Inflammatory macrophage treated with lipopolysaccharide for 4 hours (primary cell): ENCODE results near the gene BBS9.
A peak's percentile ranks its signal among the peaks of the same experiment; 100 is the strongest.
"Not testable (repeated sequence)": the region's sequence is repeated elsewhere in the genome, so short reads cannot be mapped to it uniquely, and the experiment has no call there.

Experiments used
- DNase-seq: peaks from one replicate; pipeline ENCODE4 v3.0.0-alpha.2; 2020

The BBS9 gene

DNA sequence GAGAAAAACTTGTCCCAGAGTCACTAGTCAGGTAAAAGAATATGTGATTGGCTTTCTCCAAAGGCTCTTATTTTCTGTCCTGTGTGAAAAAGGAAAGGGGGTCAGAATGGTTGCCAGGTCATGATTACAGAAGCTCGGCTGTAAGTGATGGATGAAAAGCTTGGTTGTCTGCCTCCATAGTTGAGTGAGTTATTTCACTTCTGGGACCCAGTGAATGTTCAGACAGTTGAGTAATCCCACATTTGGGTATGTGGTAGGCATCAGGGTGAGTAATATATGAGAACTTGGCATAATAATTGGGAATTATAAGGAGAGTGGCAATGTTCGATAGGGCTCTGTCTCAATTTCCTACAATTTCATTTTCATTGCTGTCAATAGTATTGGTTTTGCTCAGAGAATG is 72.5 kb downstream of the BBS9 start:
- DNase-seq: no peak

- DNase-seq: no peak
Observed at GRCh38 chr7:33210958-33211357, 81.6 kb downstream of the BBS9 start.

DNA sequence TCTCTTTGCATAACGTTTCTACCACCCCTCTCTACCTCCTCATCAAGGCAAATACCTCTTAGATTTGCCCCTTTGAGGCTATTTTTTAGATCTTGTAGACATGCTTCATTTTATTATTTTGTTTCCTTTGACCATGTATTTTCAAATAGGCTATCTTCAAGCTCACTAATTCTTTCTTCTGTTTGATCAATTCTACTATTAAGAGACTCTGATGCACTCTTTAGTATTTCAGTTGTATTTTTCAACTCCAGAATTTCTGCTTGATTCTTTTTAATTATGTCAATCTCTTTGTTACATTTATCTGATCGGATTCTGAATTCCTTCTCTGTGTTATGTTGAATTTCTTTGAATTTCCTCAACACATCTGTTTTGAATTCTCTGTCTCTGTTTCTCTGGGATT is 82.8 kb downstream of the BBS9 start:
- DNase-seq: no peak

DNA sequence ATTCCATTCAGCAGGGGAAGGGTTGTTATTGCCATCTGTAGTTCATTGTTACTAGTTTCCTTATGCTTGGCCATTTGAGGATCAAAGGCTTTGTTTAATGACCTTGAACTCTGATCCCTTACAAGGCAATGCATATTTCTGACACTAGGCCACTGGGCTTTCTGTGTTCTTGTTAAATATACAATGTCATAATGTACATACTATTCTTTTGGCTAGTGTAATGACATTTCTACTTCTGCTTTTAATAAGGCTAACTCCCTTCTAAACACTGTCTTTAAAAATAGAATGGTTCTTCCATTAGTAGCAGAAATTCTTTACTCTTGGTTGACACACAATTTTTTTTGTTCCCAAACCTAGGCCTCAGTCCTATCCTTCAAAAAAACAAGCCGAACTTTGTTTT is 86.6 kb downstream of the BBS9 start:
- no peak for DNase-seq

- DNase-seq: no peak
Observed at GRCh38 chr7:33217595-33217994, 88.2 kb downstream of the BBS9 start.

DNA sequence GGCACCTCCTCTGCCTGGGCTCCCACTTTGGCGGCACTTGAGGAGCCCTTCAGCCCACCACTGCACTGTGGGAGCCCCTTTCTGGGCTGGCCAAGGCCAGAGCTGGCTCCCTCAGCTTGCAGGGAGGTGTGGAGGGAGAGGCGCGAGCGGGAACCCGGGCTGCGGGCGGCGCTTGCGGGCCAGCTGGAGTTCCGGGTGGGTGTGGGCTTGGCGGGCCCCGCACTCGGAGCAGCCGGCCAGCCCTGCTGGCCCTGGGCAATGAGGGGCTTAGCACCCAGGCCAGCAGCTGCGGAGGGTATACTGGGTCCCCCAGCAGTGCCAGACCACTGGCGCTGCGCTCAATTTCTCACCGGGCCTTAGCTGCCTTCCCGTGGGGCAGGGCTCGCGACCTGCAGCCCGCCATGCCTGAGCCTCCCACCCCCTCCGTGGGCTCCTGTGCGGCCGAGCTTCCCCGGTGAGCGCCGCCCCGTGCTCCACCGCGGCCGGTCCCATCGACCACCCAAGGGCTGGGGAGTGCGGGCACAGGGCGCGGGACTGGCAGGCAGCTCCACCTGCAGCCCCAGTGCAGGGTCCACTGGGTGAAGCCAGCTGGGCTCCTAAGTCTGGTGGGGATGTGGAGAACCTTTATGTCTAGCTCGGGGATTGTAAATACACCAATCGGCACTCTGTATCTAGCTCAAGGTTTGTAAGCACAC is 89.6 kb downstream of the BBS9 start:
- not testable (repeated sequence) for DNase-seq

DNA sequence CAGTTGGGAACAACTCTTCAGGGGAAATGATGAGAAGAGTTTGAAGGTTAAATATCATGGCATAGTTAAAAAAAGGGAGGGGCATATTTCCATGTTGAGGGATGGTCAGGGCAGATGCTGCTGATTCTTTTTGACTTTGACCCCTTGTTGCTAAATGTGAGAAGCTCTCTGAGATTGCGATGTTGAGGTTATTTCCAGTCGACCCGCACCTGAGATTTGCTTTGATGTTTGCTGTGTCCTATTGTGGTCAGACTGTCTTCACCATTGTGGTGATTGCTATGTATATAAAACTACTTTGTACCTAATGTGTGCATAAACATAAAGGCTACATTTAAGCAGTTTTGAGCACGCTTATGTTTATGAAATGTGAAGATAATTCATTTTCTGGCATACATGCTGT is 90.9 kb downstream of the BBS9 start:
- DNase-seq: no peak

- no peak for DNase-seq
Observed at GRCh38 chr7:33221390-33221789, 92.0 kb downstream of the BBS9 start.

- no peak for DNase-seq
Observed at GRCh38 chr7:33232632-33233145, 103.3 kb downstream of the BBS9 start.

- no peak for DNase-seq
Observed at GRCh38 chr7:33233659-33234058, 104.3 kb downstream of the BBS9 start.

DNA sequence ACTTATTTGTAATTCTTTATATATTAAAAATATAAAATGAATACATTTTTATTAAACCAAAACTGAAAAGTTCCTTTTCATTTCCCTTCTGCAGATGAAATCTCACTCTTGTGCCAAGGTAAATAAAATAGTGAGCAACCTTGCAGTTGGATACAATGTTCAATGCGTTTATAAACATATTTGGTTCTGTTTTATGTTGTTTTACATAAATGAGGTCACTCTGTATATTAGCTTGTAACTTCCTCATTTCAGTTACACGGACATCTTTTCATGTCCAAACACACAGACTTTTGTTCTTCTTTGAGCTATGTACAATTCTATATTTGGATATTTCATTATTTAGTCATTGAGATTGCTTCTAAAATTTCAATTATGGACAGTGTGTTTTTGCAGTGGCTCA is 107.7 kb downstream of the BBS9 start:
- peak; percentile 34 for DNase-seq

DNA sequence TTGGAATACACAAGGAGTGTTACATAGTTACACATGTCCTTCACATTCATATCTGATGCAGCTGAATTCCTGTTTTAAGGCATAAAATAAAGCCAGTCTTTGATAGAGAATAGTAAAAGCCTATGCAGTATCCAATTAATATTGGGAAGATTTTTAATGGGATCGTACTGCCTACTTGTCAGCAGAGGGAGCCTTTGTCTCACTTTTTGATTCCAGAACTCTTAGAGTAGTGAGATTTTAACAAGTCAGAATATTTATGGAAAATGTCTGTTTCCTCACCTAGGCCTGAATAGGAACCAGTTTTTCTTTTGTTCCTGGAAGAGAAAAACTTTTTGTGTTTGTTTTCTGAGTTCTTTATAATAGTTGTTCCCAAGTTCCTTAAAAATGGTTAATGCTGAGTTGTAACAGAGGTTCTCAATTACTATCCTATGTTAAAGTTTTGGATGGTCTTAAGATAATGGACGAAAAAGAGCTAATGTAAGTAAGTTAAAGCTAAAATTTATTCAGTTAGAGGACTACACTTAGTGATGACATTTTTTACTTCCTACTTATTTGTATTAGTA is 114.0 kb downstream of the BBS9 start:
- DNase-seq: peak; percentile 28

- DNase-seq: no peak
Observed at GRCh38 chr7:33248671-33249070, 119.3 kb downstream of the BBS9 start.

- DNase-seq: no peak
Observed at GRCh38 chr7:33250421-33250871, 121.1 kb downstream of the BBS9 start.

GRCh38 chr7:33251301-33251700 is 121.9 kb downstream of the BBS9 start:
- no peak for DNase-seq

DNA sequence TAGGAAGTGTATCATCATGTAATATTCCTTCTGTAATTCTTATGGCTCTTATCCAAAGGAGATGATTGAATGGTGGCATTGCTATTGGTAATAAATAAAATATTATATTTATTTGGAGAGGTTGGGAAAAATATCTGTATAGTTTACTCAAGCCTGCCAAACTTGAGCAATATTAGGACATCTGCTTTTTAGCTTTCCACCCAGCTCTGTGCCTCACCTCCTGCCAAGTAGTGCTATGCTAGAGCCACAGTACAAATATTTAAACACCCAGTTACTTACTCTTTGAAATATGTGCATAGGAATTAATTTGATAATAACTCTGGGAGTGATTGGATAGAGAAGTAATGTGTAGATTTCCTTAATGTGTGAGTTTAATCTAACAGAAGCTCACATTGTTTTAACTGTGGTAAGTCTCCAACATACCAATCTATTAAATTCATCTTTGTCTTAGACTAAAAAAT is 129.2 kb downstream of the BBS9 start:
- DNase-seq: no peak

DNA sequence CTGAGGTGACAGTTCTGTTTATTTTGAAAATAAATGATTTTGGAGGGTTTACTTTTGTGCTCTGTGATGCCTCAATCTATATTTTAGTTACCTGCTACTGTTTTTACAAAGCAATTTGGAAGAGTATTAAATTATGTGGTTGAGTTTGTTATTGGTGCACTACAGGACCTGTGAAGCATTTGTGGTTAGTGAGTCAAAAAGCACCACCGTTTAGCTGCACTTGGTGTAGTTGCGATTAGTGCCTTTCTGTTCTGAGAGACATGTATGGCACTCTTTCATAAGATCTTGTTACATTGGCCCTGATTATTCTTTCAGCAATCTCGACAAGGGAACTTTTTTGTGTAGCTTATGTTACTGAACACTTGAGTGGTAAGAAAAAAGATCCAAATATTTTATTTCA is 132.2 kb downstream of the BBS9 start:
- no peak for DNase-seq

- no peak for DNase-seq
Observed at GRCh38 chr7:33262476-33262875, 133.1 kb downstream of the BBS9 start.

- DNase-seq: not testable (repeated sequence)
Observed at GRCh38 chr7:33271839-33272371, 142.5 kb downstream of the BBS9 start.

DNA sequence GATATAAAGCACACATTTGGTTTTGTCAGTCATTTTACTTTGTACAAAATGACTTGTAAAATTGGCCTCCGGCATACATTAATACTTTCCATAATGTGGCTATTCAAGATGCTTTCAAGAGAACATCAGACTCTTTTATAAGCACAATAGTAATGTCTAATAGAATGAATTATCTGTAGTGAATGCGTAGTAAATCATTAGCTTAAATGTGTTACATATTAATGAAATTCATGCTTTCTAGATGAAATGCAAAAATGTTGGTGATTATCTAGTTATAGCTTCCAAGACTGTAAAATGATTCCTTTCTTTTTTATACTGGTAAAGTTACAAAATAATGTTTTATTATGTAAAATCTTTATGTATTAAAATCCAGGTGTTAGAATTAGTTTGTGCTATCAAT is 144.0 kb downstream of the BBS9 start:
- DNase-seq: no peak

- DNase-seq: no peak
Observed at GRCh38 chr7:33276325-33276724, 147.0 kb downstream of the BBS9 start.

- DNase-seq: no peak
Observed at GRCh38 chr7:33276729-33277128, 147.4 kb downstream of the BBS9 start.

DNA sequence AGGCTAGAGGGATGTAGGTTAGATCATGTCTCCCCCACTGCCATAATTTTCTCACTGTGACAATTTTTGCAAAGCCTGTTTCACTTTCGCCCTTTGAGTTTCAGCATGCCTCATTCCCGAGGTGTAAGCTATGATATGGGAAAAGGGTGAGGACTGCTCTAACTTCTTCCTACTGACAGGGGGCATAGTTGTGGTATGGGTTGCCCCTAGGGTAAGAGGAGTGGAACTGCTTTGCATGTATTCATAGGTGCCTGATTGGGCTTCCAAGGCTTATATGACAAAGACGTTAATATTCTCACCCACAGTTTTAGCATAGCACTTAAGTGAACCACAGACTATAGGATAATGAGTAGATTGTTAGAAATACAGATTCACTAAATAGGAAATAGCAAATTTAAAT is 148.7 kb downstream of the BBS9 start:
- DNase-seq: no peak

- DNase-seq: no peak
Observed at GRCh38 chr7:33286501-33286900, 157.1 kb downstream of the BBS9 start.
